ENCODE measurements around the gene RUFY4. TPM values are rescaled to one million over a fixed set of nuclear protein-coding genes. Genes with fewer than 3 reads are reported as not detected.

Gene RUFY4
- total RNA-seq, 1 donor from 2014 or later, result not detected

DNA sequence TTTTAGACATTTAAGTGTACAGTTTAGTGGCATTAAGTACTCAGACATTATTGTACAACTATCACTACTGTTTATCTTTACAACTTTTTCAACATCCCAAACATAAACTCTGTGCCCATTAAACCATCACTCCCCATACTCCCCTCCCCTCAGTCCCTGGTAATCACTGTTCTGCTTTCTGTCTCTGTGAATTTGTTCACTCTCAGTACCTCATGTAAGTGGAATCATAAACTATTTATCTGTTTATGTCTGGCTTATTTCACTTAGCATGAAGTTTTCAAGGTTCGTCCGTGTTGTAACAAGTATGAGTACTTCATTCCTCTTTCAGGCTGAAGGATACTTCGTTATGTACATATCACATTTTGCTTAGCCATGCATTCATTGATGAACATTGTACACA lies 9.8 kb upstream of the RUFY4 start:
- FAIRE-seq (no peak), DNase-seq (ENCODE audit: low spot score in 2 of 2) (no peak)

GRCh38 chr2:218060118-218060517 lies 8.9 kb upstream of the RUFY4 start:
- FAIRE-seq, result no peak
- no peak for DNase-seq (ENCODE audit: low spot score in 2 of 2)

- no peak for DNase-seq (ENCODE audit: low spot score in 2 of 2)
- no peak for FAIRE-seq
These were observed 7.9 kb upstream of the RUFY4 start for GRCh38 chr2:218060950-218061660.

GRCh38 chr2:218063486-218063885 lies 5.6 kb upstream of the RUFY4 start:
- FAIRE-seq (no peak), DNase-seq (ENCODE audit: low spot score in 2 of 2) (no peak)

GRCh38 chr2:218063896-218064295 lies 5.2 kb upstream of the RUFY4 start:
- FAIRE-seq (no peak), DNase-seq (ENCODE audit: low spot score in 2 of 2) (no peak)

DNA sequence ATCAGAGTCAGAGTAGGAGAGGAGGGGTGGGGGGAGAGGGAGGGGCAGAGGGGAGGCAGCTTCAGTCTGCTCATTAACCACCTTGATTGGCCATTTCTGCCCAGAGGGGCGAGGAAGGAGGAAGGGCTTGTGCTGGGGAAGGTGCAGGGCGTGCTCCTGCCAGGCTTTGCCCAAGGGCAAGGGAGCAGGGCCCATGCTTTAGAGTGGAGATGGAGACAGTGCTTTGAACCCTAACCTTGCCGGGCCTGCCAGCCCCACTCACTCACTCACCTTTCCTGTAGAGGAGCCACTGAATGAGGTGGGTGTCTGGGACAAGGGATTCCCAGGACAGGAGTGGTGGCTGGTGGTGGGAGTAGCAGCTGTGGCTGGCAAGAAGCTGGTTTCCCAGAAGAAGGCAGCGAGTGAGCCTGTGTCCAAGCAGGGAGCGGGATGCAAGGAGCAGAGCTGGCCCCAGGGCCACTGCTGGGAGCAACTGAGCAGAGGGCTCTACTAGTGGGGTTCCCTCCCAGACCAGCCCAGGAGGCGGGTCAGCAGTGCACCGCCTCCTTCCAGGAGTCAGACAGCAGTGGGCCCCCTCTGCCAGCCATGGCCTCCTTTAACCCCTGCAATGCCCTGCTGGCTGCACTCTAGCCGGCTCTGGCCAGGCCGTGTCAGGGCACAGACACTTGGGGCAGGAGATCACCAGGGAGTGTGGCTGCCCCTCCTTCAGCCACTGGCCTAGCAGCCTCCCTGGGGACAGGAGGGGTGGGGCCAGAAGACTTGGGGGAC lies 3.6 kb upstream of the RUFY4 start:
- FAIRE-seq, result no peak
- no peak for DNase-seq (ENCODE audit: low spot score in 2 of 2)

GRCh38 chr2:218066926-218067515 lies 2.0 kb upstream of the RUFY4 start:
- DNase-seq (ENCODE audit: low spot score in 2 of 2) (no peak), FAIRE-seq (no peak)

DNA sequence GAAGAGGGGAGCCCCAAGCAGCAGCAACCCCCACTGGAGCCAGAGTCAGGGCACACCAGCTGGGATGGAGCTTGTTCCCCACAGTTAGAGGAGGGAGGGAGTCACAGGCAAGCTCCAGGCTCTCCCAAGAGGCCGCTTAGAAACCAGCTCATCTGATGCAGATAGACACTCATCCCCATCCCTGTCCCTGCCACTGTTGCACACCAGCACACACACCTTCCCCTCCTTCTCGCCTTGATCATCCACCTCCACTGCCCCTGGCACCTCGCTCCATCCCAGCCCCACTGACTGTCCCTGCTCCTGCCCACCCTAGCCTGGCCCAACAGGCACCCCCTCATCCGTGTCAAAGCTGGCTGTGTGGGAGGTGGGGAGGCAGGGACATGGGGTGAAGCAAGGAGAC lies 1.5 kb upstream of the RUFY4 start:
- no peak for FAIRE-seq
- DNase-seq (ENCODE audit: low spot score in 2 of 2), result no peak

DNA sequence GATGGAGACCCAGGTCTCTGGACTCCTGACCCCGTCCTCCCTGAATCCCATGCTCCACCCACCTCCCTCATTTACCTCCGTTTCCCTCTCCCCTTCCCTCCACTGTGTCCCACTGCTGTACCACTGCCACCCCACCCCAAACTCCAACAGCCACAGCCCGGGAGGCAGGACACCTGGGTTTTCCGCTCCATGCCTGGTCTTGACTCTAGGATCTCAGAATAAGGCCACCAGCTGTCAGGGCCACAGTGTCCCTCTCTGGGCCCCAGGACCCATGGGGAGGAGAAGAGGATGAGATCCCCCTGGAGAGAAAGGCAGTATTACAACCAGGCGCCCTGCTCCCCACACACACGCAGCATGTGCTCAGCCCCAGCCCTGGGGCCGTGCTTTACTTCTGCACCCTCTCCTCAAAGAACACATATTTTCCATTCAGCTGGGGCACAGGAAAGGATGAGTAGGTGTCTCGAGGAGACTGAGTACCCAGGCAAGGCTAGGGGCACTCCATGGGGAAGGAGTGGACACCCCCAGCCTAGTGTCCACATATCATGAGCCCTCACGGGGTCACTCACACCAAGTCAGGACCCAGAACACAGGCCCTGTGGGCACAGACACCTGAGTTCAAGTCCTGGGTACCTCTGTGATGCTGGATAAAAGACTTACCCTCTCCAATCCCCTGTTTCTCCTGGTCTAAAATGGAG lies 700 bp downstream of the RUFY4 start:
- FAIRE-seq, result no peak
- DNase-seq (ENCODE audit: low spot score in 2 of 2), result no peak

DNA sequence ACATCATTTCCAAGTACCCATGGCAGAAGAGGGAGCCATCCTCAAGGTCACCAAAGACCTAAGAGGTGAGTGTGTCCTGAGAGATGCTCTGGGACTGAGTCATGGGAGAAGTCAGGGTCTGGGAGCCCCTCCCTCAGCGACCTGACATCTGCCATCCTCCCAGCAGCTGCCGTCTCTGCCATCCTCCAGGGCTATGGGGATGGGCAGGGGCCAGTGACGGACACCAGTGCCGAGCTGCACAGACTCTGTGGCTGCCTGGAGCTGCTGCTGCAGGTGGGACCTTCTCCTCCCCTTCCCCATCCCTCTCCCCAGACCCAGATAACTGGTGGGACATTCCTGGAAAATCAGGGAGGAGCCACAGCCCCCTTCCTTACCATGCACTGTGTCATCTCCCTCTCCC lies 1.5 kb downstream of the RUFY4 start:
- FAIRE-seq (no peak), DNase-seq (ENCODE audit: low spot score in 2 of 2) (no peak)

DNA sequence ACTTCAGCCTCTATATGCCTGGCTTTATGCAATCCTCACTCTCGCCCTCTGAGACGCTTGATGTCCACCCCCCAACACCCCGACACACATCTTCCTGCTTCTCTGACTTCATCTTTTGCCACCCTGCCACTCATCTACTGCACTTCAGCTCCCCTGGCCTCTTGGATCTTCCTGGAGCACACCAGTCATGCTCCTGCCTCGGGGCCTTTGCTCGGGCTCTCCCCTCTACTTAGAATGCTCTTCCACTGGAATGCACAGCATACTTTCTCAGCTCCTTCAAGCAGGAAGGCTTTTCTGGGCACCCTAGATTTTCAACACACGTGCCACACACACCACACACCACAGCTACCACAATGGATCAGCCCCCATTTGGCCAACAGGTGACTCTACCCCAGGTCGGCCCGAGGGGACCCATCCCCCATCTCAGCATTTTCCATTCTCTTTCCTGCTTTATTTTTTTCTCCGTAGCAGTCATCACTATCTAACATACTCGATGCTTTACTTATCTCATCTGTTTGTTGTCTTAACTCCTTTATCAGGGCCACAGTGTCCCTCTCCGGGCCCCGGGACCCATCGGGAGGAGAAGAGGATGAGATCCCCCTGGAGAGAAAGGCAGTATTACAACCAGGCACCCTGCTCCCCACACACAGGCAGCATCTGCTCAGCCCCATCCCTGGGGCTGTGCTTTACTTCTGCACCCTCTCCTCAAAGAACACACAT lies 2.3 kb downstream of the RUFY4 start:
- FAIRE-seq (no peak), DNase-seq (ENCODE audit: low spot score in 2 of 2) (no peak)

GRCh38 chr2:218072002-218072401 lies 2.9 kb downstream of the RUFY4 start:
- DNase-seq (ENCODE audit: low spot score in 2 of 2), result no peak
- no peak for FAIRE-seq

DNA sequence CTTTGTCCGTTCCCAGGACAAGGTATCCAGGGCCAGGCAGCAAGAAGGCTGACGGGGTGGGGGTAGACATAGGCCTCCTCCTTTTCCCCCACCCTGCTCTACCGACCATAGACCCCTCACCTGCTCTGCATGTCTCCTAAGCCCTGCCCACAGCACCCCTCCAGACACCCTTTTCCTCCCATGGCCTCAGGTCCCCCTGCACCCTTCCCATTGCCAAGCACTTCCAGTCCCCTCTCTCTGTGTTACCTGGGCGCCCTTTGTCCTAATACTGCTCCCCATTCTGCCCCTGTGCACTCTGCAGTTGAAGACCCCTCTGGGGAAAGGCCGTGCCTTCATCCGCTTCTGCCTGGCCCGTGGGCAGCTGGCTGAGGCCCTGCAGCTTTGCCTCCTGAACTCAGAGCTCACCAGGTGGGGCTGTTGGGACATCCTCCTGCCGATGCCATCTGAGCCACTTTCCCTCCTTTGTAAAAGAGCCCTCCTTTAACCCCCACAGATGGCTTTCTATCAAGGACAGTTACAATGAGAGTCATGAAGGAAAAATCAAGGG lies 3.5 kb downstream of the RUFY4 start:
- no peak for DNase-seq (ENCODE audit: low spot score in 2 of 2)
- no peak for FAIRE-seq

DNA sequence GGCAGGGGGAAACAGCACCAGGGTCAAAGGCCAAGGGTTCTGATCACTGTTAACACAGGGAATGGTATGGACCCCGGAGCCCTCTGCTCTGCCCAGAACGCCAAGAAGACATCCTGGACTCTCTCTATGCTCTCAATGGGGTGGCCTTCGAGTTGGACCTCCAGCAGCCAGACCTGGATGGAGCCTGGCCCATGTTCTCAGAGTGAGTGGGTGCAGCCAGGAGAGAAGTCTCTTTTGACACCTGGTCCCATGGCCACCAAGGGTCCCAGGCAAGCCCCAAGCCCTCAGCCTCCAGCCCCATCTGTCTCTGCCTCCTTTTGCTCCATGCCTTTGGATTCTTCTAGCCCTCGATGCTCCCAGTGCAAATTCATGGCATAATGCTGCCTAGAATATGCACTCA lies 4.1 kb downstream of the RUFY4 start:
- no peak for DNase-seq (ENCODE audit: low spot score in 2 of 2)
- FAIRE-seq, result no peak

GRCh38 chr2:218074031-218074430 lies 5.0 kb downstream of the RUFY4 start:
- DNase-seq (ENCODE audit: low spot score in 2 of 2) (no peak), FAIRE-seq (no peak)

- FAIRE-seq (no peak), DNase-seq (ENCODE audit: low spot score in 2 of 2) (no peak)
These were observed 7.1 kb downstream of the RUFY4 start for GRCh38 chr2:218075975-218076811.

DNA sequence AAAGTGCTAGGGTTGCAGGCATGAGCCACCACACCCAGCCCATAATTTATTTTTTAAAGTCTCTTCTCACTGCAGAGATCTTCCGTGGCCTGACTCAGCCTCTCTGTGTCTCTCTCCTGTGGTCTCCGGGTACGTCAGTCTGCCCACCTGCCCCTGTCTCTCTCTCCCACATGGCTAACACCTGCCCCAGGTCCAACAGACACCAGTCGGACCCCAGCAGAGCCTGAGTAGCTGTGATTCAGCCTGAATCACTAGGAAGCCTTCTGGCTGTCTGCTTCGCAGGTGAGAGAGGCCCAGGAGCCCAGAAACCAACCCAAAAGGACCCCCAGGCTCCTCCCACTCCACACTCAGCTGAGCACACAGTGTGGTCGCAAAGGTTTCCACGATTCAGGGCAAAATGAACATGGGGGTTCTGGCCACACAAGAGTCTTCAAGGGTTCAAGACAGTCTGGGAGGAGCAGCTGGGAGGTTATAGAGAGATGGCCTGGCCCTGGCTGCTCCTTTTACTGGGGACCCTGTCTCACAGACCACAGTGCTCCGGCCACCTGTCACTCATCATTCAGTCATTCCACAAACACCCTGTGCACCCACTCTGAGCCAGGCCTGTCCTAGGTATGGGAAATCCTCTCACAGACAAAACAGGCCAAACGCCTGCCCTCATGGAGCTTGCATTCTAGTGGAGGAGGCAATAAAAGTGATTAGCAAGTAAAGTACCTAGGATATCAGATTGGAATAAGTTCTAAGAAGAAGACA lies 8.6 kb downstream of the RUFY4 start:
- DNase-seq (ENCODE audit: low spot score in 2 of 2) (no peak), FAIRE-seq (no peak)
